ENCODE results near the gene SPPL2C.
"Not testable (repeated sequence)": the region's sequence is repeated elsewhere in the genome, so short reads cannot be mapped to it uniquely, and the experiment has no call there.

Gene SPPL2C

GRCh38 chr17:45855691-45856336 is 11.1 kb downstream of the SPPL2C start (continued):
- TF ChIP-seq TSHZ2 (CRISPR knock-in tag; IDR thresholded peaks at IDR 0.05) (no peak), RARB (CRISPR knock-in tag; IDR thresholded peaks at IDR 0.05) (no peak), ARNTL (CRISPR knock-in tag; IDR thresholded peaks at IDR 0.05; ENCODE audit: borderline replicate concordance, low read depth) (no peak)

- ATAC-seq: peak; percentile 78
- TF ChIP-seq BACH2 (CRISPR knock-in tag; IDR thresholded peaks at IDR 0.05; ENCODE audit: borderline replicate concordance): no peak
- TF ChIP-seq CSDC2 (CRISPR knock-in tag; IDR thresholded peaks at IDR 0.05): peak; percentile 73; the same call in 1 of the 2 replicates
Measured at GRCh38 chr17:45857977-45858708, 13.5 kb downstream of the SPPL2C start.

- TF ChIP-seq PPARA (CRISPR knock-in tag; IDR thresholded peaks at IDR 0.05; ENCODE audit: borderline replicate concordance): no peak
- TF ChIP-seq TCF4 (CRISPR knock-in tag; IDR thresholded peaks at IDR 0.05; ENCODE audit: borderline replicate concordance): peak; percentile 44; the same call in 1 of the 2 replicates
- ATAC-seq: no peak; the same call in 2 of the 3 replicates
Measured at GRCh38 chr17:45861165-45861564, 16.5 kb downstream of the SPPL2C start.

GRCh38 chr17:45862127-45862526 is 17.4 kb downstream of the SPPL2C start:
- ATAC-seq: not testable (repeated sequence)

GRCh38 chr17:45863857-45864654 is 19.4 kb downstream of the SPPL2C start:
- no peak for TF ChIP-seq CREB5 (CRISPR knock-in tag; IDR thresholded peaks at IDR 0.05; ENCODE audit: low read depth)
- ATAC-seq: no peak

- no peak for ATAC-seq
- TF ChIP-seq ZFP30 (CRISPR knock-in tag; IDR thresholded peaks at IDR 0.05) (no peak), TSHZ2 (CRISPR knock-in tag; IDR thresholded peaks at IDR 0.05) (no peak), PPARA (CRISPR knock-in tag; IDR thresholded peaks at IDR 0.05; ENCODE audit: borderline replicate concordance) (no peak), OSR1 (CRISPR knock-in tag; IDR thresholded peaks at IDR 0.05) (no peak), ZNF70 (CRISPR knock-in tag; IDR thresholded peaks at IDR 0.05) (no peak)
Measured at GRCh38 chr17:45867171-45867570, 22.5 kb downstream of the SPPL2C start.

GRCh38 chr17:45867702-45868101 is 23.0 kb downstream of the SPPL2C start:
- ATAC-seq: no peak
- TF ChIP-seq TOX (CRISPR knock-in tag; IDR thresholded peaks at IDR 0.05; ENCODE audit: borderline replicate concordance) (no peak), ZNF70 (CRISPR knock-in tag; IDR thresholded peaks at IDR 0.05) (no peak), RARB (CRISPR knock-in tag; IDR thresholded peaks at IDR 0.05) (no peak), GLIS3 (CRISPR knock-in tag; IDR thresholded peaks at IDR 0.05) (no peak), PATZ1 (CRISPR knock-in tag; IDR thresholded peaks at IDR 0.05; ENCODE audit: borderline replicate concordance) (no peak)
